ENCODE data around the gene CIZ1.

Gene CIZ1

GRCh38 chr9:128204858-128205257, 13.5 kb upstream of the CIZ1 start:
- Mint-ChIP-seq H3K4me1 (peaks cover 26% of the 10 kb centered on the region), H3K4me3 (no peak overlapping the region), H3K27ac (no peak overlapping the region), H3K27me3 (peaks cover 26% of the 10 kb centered on the region), H3K9me3 (no peaks in the 10 kb centered on the region)
- DNase-seq (no peak), ATAC-seq (no peak)

GRCh38 chr9:128203707-128204551, 12.6 kb upstream of the CIZ1 start:
- Mint-ChIP-seq H3K9me3 (no peaks in the 10 kb centered on the region), H3K4me3 (peak overlapping the region; percentile 68), H3K27ac (no peak overlapping the region), H3K4me1 (peaks cover 26% of the 10 kb centered on the region), H3K27me3 (peaks cover 26% of the 10 kb centered on the region)
- ATAC-seq, result peak; percentile 14
- DNase-seq, result no peak

GRCh38 chr9:128203024-128203706, 11.8 kb upstream of the CIZ1 start, which contains the start of gene DNM1:
DNM1 (plus strand) TSS chr9:128203379; CDS start chr9:128203471, 92 bp downstream.
- peak; percentile 90 for ATAC-seq
- no peaks in the 10 kb centered on the region for H3K9me3 Mint-ChIP-seq
- H3K27me3 Mint-ChIP-seq, result peaks cover 26% of the 10 kb centered on the region
- peak within 1 kb of the TSS; percentile 73 to 82 for H3K4me3 Mint-ChIP-seq
- peak; percentile 75 to 83 for DNase-seq
- peaks cover 26% of the 10 kb centered on the region for H3K4me1 Mint-ChIP-seq
- peak within 1 kb of the TSS; percentile 90 to 97 for H3K27ac Mint-ChIP-seq

GRCh38 chr9:128202648-128203023, 11.3 kb upstream of the CIZ1 start:
- H3K27ac Mint-ChIP-seq, result peak overlapping the region; percentile 90 to 97
- peaks cover 26% of the 10 kb centered on the region for H3K27me3 Mint-ChIP-seq
- DNase-seq (no peak), ATAC-seq (peak; percentile 8)
- H3K9me3 Mint-ChIP-seq, result no peaks in the 10 kb centered on the region
- peak overlapping the region; percentile 73 to 82 for H3K4me3 Mint-ChIP-seq
- peaks cover 26% of the 10 kb centered on the region for H3K4me1 Mint-ChIP-seq

- H3K4me1 Mint-ChIP-seq, result peaks cover 26% of the 10 kb centered on the region
- peaks cover 26% of the 10 kb centered on the region for H3K27me3 Mint-ChIP-seq
- no peak for DNase-seq
- no peak overlapping the region for H3K27ac Mint-ChIP-seq
- no peak overlapping the region for H3K4me3 Mint-ChIP-seq
- H3K9me3 Mint-ChIP-seq, result no peaks in the 10 kb centered on the region
- ATAC-seq, result no peak
Observed at GRCh38 chr9:128201441-128202369, 10.3 kb upstream of the CIZ1 start.

- peaks cover 49% of the 10 kb centered on the region for H3K4me1 Mint-ChIP-seq
- H3K4me3 Mint-ChIP-seq, result no peak overlapping the region
- no peaks in the 10 kb centered on the region for H3K9me3 Mint-ChIP-seq
- peaks cover 10% of the 10 kb centered on the region for H3K27me3 Mint-ChIP-seq
- DNase-seq (no peak), ATAC-seq (no peak)
- no peak overlapping the region for H3K27ac Mint-ChIP-seq
Observed at GRCh38 chr9:128193469-128194096, 2.2 kb upstream of the CIZ1 start.

- H3K27ac Mint-ChIP-seq, result no peak overlapping the region
- H3K4me1 Mint-ChIP-seq, result peaks cover 57% of the 10 kb centered on the region
- H3K9me3 Mint-ChIP-seq, result no peaks in the 10 kb centered on the region
- DNase-seq (no peak), ATAC-seq (no peak)
- H3K4me3 Mint-ChIP-seq, result peak overlapping the region in 1 of 2 donors; percentile 49
- H3K27me3 Mint-ChIP-seq, result peaks cover 10% of the 10 kb centered on the region
Observed at GRCh38 chr9:128192601-128193371, 1.4 kb upstream of the CIZ1 start.

- Mint-ChIP-seq H3K9me3 (no peaks in the 10 kb centered on the region), H3K4me1 (peaks cover 65% of the 10 kb centered on the region)
- DNase-seq, result peak in 1 of 2 donors; percentile 22
Observed at GRCh38 chr9:128190516-128191405, 611 bp downstream of the CIZ1 start.

GRCh38 chr9:128190013-128190412, 1.4 kb downstream of the CIZ1 start:
- Mint-ChIP-seq H3K9me3 (no peaks in the 10 kb centered on the region), H3K4me3 (peak overlapping the region; percentile 94 to 96), H3K4me1 (peaks cover 65% of the 10 kb centered on the region), H3K27me3 (peaks cover 10% of the 10 kb centered on the region), H3K27ac (peak overlapping the region; percentile 13 to 84)
- no peak for ATAC-seq
- no peak for DNase-seq

More at GRCh38 chr9:128190516-128191405, 611 bp downstream of the CIZ1 start:
- peak; percentile 64 for ATAC-seq
- peak overlapping the region; percentile 94 to 96 for H3K4me3 Mint-ChIP-seq
- H3K27me3 Mint-ChIP-seq, result peaks cover 10% of the 10 kb centered on the region
- peak overlapping the region; percentile 91 to 96 for H3K27ac Mint-ChIP-seq

- ATAC-seq, result no peak
- no peak for DNase-seq
- peaks cover 10% of the 10 kb centered on the region for H3K27me3 Mint-ChIP-seq
- H3K27ac Mint-ChIP-seq, result no peak overlapping the region
- no peak overlapping the region for H3K4me3 Mint-ChIP-seq
- H3K9me3 Mint-ChIP-seq, result no peaks in the 10 kb centered on the region
- peaks cover 63% of the 10 kb centered on the region for H3K4me1 Mint-ChIP-seq
Observed at GRCh38 chr9:128188209-128188608, 3.2 kb downstream of the CIZ1 start.

- Mint-ChIP-seq H3K4me3 (no peak overlapping the region), H3K27ac (no peak overlapping the region)
- no peak for ATAC-seq
Observed at GRCh38 chr9:128187361-128187760, 4.0 kb downstream of the CIZ1 start.

GRCh38 chr9:128185979-128186965, 5.1 kb downstream of the CIZ1 start:
- Mint-ChIP-seq H3K4me1 (peaks cover 46% of the 10 kb centered on the region), H3K27me3 (no peaks in the 10 kb centered on the region), H3K9me3 (no peaks in the 10 kb centered on the region), H3K27ac (no peak overlapping the region), H3K4me3 (no peak overlapping the region)
- ATAC-seq (no peak), DNase-seq (no peak)

More at GRCh38 chr9:128187361-128187760, 4.0 kb downstream of the CIZ1 start:
- H3K27me3 Mint-ChIP-seq, result peaks cover 1% of the 10 kb centered on the region
- peaks cover 55% of the 10 kb centered on the region for H3K4me1 Mint-ChIP-seq
- DNase-seq, result no peak
- H3K9me3 Mint-ChIP-seq, result no peaks in the 10 kb centered on the region

All from stimulated activated naive CD8-positive, alpha-beta T cell treated with anti-CD3 and anti-CD28 coated beads, Interleukin-15, amount 100 ng/mL, for 72 hours (primary cell).